Left lung (tissue), 14 donors: ENCODE results near the gene RMND5A. TPM values are rescaled to one million over a fixed set of nuclear protein-coding genes. Genes with fewer than 3 reads are reported as not detected.
"Not testable (repeated sequence)": the region's sequence is repeated elsewhere in the genome, so short reads cannot be mapped to it uniquely, and the experiment has no call there.

Experiments
- ATAC-seq: fragments of 200-7000 bp; cut with Tn5 transposase; one replicate; pipeline ENCODE4 v1.9.1; 2020; ENCODE audit warnings: moderate library complexity
- DNase-seq, 4 donors: peaks; one replicate each; pipeline ENCODE4 v3.0.0-alpha.2; 2013 to 2020
- H3K27ac ChIP-seq, 2 donors: fragments of 200-600 bp; sonication (generic) in 1 of 2; one replicate each; pipeline versions ENCODE4 v1.5.0 to v1.8.0; 2020 to 2021
- H3K27me3 ChIP-seq, 2 donors: fragments of 200-600 bp; sonication (generic) in 1 of 2; one replicate each; pipeline versions ENCODE4 v1.5.0 to v1.8.0; 2020 to 2021
- H3K36me3 ChIP-seq, 2 donors: fragments of 200-600 bp; sonication (generic) in 1 of 2; one replicate each; pipeline versions ENCODE4 v1.5.0 to v1.8.0; 2020 to 2021
- H3K4me1 ChIP-seq, 2 donors: fragments of 200-600 bp; one replicate each; pipeline ENCODE4 v1.8.0; 2021
- H3K4me3 ChIP-seq, 2 donors: fragments of 200-600 bp; sonication (generic) in 1 of 2; one replicate each; pipeline versions ENCODE4 v1.5.0 to v1.8.0; 2020 to 2021; ENCODE audit warnings: mild to moderate bottlenecking in 1 of 2
- H3K9me3 ChIP-seq, 2 donors: fragments of 200-600 bp; sonication (generic) in 1 of 2; one replicate each; pipeline versions ENCODE4 v1.5.0 to v1.8.0; 2020 to 2021
- CTCF ChIP-seq, 2 donors: fragments of 200-600 bp; sonication (generic) in 1 of 2; IDR thresholded peaks; one replicate each; pipeline versions ENCODE4 v1.5.0 to v1.8.0; 2021; ENCODE audit warnings: antibody characterized with exemption in 2 of 2
- intact Hi-C, 2 donors: fragments of 100-400 bp; cut with DNase I; formaldehyde crosslinking; loops; one replicate each; pipeline versions ENCODE4 v1.11.2 to v1.14.2; 2022
- long read RNA-seq, 12 donors: library from polyadenylated mRNA in 2 of 12; unstranded in 2 of 12; transcript quantifications; one replicate each; pipeline ENCODE4 v2.0.0 and lab custom pipeline, GENCODE V29; 2019 to 2026
- polyA plus RNA-seq, 6 donors: library from polyadenylated mRNA; unstranded; fragments of 120-200 nt; gene quantifications; one replicate each; pipeline ENCODE4 v1.2.1, GENCODE V29; 2013; ENCODE audit not compliant: insufficient read length in 6 of 6
- total RNA-seq, 2 donors: library from RNA; stranded (reverse); fragmentation: NEBNext Ultra II Directional; extraction: Animal tissue kit (Norgen Biotek cat#: 25700); gene quantifications; one replicate each; pipeline ENCODE4 v1.2.1, GENCODE V29; 2021
- donor health status: DM: no; HTN: yes; CAD: no.
- donor health status: DM: no; HTN: no; CAD: no.

The RMND5A gene
- total RNA-seq (10 to 100 TPM; 25.4 to 27.8 TPM), polyA plus RNA-seq (10 to 100 TPM; 48.4 to 56.3 (median 53.9) TPM)
- long read RNA-seq, donor 1, full-length matches to known transcripts, result 8 of 16 reads
- long read RNA-seq, donor 1, partial matches to known transcripts, result 8 of 16 reads
- long read RNA-seq, donor 1, other reads (novel, unspliced or antisense), result 0 of 16 reads
- long read RNA-seq, donor 2, full-length matches to known transcripts, result 7 of 17 reads
- long read RNA-seq, donor 2, partial matches to known transcripts, result 10 of 17 reads
- long read RNA-seq, donor 2, other reads (novel, unspliced or antisense), result 0 of 17 reads
- long read RNA-seq, donor 3, full-length matches to known transcripts, result 3 of 3 reads
- long read RNA-seq, donor 3, partial matches to known transcripts, result 0 of 3 reads
- long read RNA-seq, donor 3, other reads (novel, unspliced or antisense), result 0 of 3 reads
- long read RNA-seq, donor 4, partial matches to known transcripts, result 0 of 1 reads
- long read RNA-seq, donor 4, other reads (novel, unspliced or antisense), result 1 of 1 reads
- long read RNA-seq, donor 5, full-length matches to known transcripts, result 11 of 11 reads
- long read RNA-seq, donor 5, partial matches to known transcripts, result 0 of 11 reads
- long read RNA-seq, donor 5, other reads (novel, unspliced or antisense), result 0 of 11 reads
- long read RNA-seq, donor 6, full-length matches to known transcripts, result 5 of 5 reads
- long read RNA-seq, donor 6, partial matches to known transcripts, result 0 of 5 reads
- long read RNA-seq, donor 6, other reads (novel, unspliced or antisense), result 0 of 5 reads
- long read RNA-seq, donor 7, full-length matches to known transcripts, result 2 of 2 reads
- long read RNA-seq, donor 7, partial matches to known transcripts, result 0 of 2 reads
- long read RNA-seq, donor 7, other reads (novel, unspliced or antisense), result 0 of 2 reads
- long read RNA-seq, donor 8, full-length matches to known transcripts, result 7 of 7 reads
- long read RNA-seq, donor 8, partial matches to known transcripts, result 0 of 7 reads
- long read RNA-seq, donor 8, other reads (novel, unspliced or antisense), result 0 of 7 reads
- long read RNA-seq, donor 9, result 0 reads
- long read RNA-seq, donor 10, full-length matches to known transcripts, result 1 of 2 reads
- long read RNA-seq, donor 10, partial matches to known transcripts, result 1 of 2 reads
- long read RNA-seq, donor 10, other reads (novel, unspliced or antisense), result 0 of 2 reads
- long read RNA-seq, donor 11, full-length matches to known transcripts, result 7 of 13 reads
- long read RNA-seq, donor 11, partial matches to known transcripts, result 6 of 13 reads
- long read RNA-seq, donor 11, other reads (novel, unspliced or antisense), result 0 of 13 reads
- long read RNA-seq, donor 12, full-length matches to known transcripts, result 7 of 13 reads
- long read RNA-seq, donor 12, partial matches to known transcripts, result 6 of 13 reads
- long read RNA-seq, donor 12, other reads (novel, unspliced or antisense), result 0 of 13 reads

DNA sequence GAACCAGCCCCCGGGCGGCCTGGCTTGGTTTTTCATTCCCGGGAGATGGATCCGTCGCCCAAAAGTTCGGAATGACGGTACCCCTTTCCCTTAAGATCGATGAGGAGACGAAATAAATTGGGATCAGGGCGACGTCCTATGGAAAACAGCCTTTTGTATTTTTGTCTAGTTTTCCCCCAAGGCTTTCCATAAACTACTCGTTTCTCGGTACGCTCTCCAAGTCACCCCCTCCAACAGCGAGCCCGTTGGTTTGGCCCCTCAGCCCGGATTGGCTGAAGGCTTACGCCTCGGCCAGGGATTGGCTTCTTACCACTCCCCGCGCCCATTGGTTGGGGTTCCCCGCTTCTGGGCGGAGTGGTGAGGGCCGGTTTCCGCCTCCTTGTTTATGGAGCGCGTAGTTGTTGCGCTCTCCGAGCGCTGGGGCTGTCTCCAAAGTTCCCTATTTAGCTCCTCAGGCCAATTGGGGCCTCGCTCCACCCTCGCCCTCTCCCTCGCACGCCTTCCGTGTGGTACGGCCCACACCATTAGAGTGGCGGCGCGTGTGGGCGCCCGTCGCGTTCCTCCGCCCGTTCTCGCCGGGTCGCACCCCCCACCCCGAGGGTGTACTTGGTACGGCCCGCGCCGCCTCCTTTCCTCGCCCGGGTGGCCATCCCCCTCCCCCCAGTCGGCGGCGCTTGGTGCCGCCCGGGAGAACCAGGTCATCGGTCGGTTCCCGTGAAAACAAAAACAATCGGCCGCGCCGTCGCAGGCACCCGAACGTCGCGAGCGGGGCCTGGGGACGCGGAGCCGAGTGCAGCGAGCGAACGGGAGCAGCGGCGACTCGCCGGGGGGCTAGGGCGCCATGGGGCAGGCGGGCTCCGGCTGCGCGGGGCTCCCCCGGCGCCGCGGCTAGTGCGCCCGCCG, at the start of gene RMND5A:
Gene RMND5A, plus strand, starts transcription at position 655 of the 903 bp plus-strand sequence. CDS start 377 bp downstream, outside the sequence.
- H3K27me3 ChIP-seq, H3K4me1 ChIP-seq, H3K9me3 ChIP-seq, intact Hi-C loops, H3K36me3 ChIP-seq: not testable (repeated sequence)
- DNase-seq (peak; percentile 76 to 97 (median 92)), ATAC-seq (peak; percentile 96)
- Histone ChIP-seq H3K27ac (peak within 1 kb of the TSS; percentile 84 to 92), H3K4me3 (peak within 1 kb of the TSS; percentile 59 to 60)

DNA sequence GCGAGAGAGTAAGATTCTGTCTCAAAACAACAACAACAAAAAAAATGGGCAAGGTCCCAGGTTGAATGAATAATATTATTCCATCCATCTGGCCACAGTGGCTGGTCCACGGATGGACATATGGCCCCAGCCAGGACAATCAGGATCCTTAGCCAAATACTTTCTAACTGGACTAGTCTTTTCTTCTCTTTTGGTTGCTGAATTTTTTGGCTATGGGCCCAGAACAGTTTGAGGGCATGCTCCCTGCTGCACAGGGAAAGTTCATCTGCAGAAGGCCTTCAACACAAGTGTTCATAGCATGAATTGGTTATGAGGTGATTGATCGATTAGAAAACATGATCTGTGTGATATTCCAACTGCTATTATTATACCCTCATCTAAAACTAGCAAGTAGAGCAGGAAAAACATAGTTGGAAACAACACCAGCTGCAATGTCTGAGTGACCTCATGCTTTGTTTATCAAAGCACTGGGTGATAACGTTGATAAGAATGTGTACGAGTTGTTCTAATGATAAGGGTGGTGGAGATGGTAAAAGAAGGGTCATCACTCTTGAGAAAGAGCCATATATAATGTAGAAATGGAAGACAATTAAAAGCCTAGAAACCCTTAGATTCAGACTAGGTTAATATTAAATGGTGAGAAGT, 48.6 kb upstream of the RMND5A start:
- Histone ChIP-seq H3K9me3 (no peaks in the 10 kb centered on the region), H3K4me1 (peaks cover 0 to 6% of the 10 kb centered on the region in 2 donors), H3K4me3 (no peak overlapping the region), H3K27ac (no peak overlapping the region), H3K27me3 (no peaks in the 10 kb centered on the region), H3K36me3 (no peaks in the 10 kb centered on the region)
- TF ChIP-seq CTCF (IDR thresholded peaks at IDR 0.05), result no peak
- ATAC-seq, result peak; percentile 52
- DNase-seq, result peak in 2 of 4 donors; percentile 8 to 37
- intact Hi-C loops, result no loop called here

GRCh38 chr2:86672027-86672545, 48.0 kb upstream of the RMND5A start:
- ATAC-seq, result peak; percentile 60
- intact Hi-C loops, result no loop called here
- no peak overlapping the region for H3K27ac ChIP-seq
- TF ChIP-seq CTCF (IDR thresholded peaks at IDR 0.05), result no peak
- no peaks in the 10 kb centered on the region for H3K9me3 ChIP-seq
- H3K27me3 ChIP-seq, result no peaks in the 10 kb centered on the region
- no peak overlapping the region for H3K4me3 ChIP-seq
- H3K4me1 ChIP-seq, result peaks cover 0 to 6% of the 10 kb centered on the region in 2 donors
- H3K36me3 ChIP-seq, result no peaks in the 10 kb centered on the region
- DNase-seq, result no peak

DNA sequence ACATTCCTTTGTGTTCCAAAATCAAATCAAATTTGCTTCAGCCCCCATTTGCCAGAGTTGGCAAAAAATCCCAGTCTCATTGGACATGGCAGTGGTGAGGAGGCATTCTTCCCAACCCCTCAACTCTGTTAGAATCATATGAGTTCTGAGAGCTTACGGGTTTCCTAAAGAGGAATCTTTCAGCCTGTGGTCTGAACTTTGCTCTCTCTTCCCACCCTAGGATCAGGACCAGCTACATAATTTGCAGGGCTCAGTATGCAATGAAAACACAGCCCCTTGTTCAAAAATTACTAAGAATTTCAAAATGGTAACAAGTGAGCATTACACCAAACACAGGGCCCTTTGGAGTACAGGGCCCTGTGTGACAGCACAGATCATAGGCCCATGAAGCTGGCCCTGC, 47.1 kb upstream of the RMND5A start:
- TF ChIP-seq CTCF (IDR thresholded peaks at IDR 0.05), result no peak
- H3K4me3 ChIP-seq, result no peak overlapping the region
- no peak for ATAC-seq
- H3K27ac ChIP-seq, result no peak overlapping the region
- intact Hi-C loops, result no loop called here
- H3K27me3 ChIP-seq, result no peaks in the 10 kb centered on the region
- H3K4me1 ChIP-seq, result peaks cover 0 to 6% of the 10 kb centered on the region in 2 donors
- no peaks in the 10 kb centered on the region for H3K36me3 ChIP-seq
- DNase-seq, result no peak
- H3K9me3 ChIP-seq, result no peaks in the 10 kb centered on the region
